ENCODE results near the gene TRIM47.
A peak's percentile ranks its signal among the peaks of the same experiment; 100 is the strongest.
"Not testable (repeated sequence)": the region's sequence is repeated elsewhere in the genome, so short reads cannot be mapped to it uniquely, and the experiment has no call there.

The TRIM47 gene

DNA sequence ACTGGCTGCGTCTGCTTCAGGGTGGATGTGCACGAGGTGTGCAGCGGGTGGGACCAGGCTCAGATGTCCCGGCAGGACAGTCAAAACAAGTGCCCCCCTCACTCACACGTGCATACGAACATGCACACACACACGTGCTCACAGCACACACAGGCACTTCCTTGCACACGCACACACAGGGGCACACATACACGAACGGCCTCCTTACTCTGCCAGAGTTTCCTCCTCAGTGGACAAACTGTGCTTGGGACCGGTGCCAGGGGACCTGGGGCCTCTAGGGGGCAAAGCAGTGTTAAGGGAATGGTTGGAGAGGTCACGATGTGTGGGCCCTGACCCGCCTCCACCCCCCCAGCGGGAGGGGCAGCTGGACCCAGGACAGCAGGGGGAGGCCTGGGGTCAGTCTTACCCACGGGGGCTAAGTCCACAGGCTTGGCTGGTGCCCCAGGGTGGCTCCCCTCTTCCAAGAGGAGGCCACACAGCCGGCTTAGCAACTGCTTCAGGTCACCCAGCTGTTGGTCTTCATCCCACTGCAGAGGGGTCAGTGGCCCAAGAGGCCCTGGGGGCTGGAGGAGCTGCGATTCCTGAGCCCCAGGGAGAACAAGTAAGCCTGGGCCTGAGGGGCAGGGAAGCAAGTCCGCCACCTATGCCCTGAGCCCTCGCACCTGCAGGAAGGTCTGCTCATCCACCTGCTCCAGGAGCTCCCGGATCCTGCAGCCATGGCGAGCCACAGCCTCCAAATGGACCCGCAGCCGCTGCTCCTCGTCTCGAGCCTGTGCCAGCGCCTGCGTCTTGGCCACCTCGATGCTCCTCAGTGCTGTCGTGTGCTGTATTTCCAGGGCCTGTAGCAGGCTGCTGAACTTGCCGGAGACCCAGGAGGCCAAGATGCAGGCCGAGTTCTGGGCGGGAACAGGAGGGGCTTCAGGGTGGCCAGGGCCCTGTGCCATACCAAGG is 13.5 kb upstream of the TRIM47 start:
- DNase-seq (ENCODE audit: insufficient read length, low spot score) (no peak), FAIRE-seq (no peak)

DNA sequence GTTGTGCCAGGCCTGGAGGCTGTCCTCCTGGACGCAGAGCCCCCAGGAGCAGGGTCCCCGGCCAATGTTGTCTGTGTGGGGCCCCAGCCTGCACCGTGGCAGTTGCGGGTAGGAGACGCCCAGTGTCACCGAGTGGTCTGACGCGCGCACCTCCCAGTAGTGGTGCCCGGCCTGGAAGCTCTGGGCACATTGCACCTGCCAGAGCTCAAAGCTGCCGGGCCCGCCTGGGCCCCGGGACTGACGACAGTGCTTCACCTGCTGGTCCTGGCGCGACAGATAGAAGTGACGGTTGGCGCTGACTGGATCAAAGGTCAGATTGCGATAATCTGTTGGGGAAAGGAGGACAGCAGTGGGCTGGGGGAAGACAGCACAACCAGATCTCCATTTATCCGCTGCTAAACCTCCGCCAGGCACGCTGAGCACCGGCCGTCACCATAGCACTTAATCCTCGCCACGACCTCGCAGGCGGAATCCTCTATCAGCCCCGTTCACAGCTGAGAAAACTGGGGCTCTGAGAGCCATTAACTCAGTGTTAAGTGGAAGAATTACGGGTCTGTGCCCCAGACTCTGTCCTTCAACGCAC is 12.7 kb upstream of the TRIM47 start:
- no peak for TF ChIP-seq POLR2A (IDR thresholded peaks at IDR 0.05; ENCODE audit: low read depth, low read length)
- no peak for FAIRE-seq
- no peak for DNase-seq (ENCODE audit: insufficient read length, low spot score)

More for the DNA sequence above, 13.5 kb upstream of the TRIM47 start:
- TF ChIP-seq POLR2A (IDR thresholded peaks at IDR 0.05; ENCODE audit: low read depth, low read length) = no peak

DNA sequence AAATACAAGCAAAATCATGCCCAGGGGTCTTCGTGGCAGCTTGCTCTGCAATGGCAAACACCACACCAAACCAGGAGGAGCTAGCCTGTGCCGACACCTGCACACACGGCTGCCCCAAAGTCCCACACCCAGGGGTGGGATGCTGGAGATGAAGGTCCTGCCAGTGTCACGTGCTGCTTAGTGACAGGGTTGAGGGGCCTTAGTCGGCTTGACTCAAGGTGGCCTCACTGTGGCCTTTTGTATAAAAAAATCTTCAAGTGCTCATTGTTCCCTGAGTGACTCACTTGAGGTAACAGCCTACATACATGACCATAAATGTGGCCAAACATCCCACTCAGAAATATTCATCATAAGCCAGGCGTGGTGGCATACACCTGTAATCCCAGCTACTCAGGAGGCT is 11.1 kb upstream of the TRIM47 start:
- DNase-seq (ENCODE audit: insufficient read length, low spot score) (no peak), FAIRE-seq (no peak)
- TF ChIP-seq POLR2A (IDR thresholded peaks at IDR 0.05; ENCODE audit: low read depth, low read length) = no peak

DNA sequence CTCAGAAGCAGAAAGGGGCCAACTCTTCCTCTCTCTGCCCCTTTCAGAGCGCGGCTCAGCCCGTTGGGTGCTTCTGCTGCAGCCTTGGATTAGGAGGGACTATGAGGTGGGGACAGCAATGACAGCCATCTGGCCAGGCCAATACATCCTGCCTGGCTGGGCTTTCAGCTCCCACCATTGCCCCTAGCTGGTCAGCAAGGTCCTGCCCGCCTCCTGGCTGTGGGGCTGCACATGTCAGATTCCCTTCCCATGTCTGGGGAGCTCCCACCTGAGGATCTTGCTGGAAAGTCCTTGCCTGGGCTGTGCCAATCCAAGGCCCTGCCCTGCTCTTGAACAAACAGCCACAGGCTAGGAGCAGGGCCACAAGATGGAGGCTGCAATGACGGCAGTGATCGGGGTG is 10.1 kb upstream of the TRIM47 start:
- no peak for FAIRE-seq
- TF ChIP-seq POLR2A (IDR thresholded peaks at IDR 0.05; ENCODE audit: low read depth, low read length) = no peak
- DNase-seq (ENCODE audit: insufficient read length, low spot score) = no peak

DNA sequence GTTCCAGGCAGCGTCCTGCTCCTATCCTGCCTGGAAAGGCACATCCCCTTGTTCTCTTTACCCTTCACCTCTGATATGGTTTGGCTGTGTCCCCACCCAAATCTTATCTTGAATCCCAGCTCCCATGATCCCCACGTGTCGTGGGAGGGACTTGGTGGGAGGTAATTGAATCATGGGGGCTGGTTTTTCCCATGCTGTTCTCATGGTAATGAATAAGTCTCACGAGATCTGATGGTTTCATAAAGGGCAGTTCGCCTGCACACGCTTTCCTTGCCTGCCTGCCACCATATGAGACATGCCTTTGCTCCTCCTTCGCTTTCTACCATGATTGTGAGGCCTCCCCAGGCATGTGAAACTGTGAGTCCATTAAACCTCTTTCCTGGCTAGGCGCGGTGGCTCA is 7.5 kb upstream of the TRIM47 start:
- not testable (repeated sequence) for DNase-seq (ENCODE audit: insufficient read length, low spot score)

DNA sequence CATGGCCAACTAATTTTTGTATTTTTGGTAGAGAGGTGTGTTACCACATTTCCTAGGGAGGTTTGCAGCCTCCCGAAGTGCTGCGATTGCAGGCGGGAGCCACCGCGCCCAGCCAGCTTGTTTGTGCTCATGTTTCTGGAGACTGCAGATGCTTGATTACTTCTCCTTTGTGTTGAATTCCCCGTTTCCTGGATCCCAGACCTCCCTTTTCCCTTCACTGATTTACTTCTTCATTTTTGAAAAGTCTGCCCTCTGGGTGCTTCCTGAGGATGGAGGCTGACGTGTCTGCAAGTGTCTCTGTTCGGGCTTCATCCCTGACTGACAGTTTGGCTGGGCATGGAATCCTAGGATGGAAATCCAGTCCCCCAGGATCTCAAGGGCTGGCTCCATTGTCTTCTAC is 7.0 kb upstream of the TRIM47 start:
- TF ChIP-seq POLR2A (IDR thresholded peaks at IDR 0.05; ENCODE audit: low read depth, low read length) = no peak
- no peak for FAIRE-seq
- DNase-seq (ENCODE audit: insufficient read length, low spot score) = no peak

More for the DNA sequence above, 7.5 kb upstream of the TRIM47 start:
- FAIRE-seq = not testable (repeated sequence)

DNA sequence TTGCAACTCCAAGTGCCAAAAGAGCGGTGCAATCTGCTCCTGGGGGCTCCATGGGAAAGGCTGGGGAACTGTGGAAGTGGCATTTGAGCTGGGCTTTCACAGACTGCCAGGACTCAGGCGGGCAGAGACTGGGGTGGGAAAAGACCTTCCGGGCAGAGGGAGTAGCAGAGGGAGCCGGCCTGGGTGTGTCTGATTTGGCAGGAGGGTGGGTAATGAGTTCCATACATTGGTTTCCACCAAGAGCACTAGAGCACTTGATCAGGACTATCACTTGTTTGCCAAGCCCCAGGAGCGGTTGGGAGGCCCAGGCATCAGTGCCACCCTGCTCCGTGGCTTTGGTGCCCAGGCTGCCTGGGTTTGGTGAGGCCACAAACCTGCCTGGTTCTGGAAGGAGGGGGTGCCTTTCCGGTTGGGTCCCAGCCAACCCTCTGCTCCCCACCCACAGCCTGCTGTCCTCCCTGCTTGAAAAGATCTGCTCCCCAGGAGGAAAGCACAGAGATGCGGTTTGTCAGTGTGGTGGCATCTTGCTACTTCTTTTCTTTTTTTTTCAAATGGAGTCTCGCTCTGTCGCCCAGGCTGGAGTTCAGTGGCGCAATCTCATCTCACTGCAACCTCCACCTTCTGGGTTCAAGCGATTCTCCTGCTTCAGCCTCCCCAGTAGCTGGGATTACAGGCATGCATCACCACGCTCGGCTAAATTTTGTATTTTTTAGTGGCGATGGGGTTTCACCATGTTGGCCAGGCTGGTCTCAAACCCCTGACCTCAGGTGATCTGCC is 3.5 kb upstream of the TRIM47 start:
- no peak for DNase-seq (ENCODE audit: insufficient read length, low spot score)

DNA sequence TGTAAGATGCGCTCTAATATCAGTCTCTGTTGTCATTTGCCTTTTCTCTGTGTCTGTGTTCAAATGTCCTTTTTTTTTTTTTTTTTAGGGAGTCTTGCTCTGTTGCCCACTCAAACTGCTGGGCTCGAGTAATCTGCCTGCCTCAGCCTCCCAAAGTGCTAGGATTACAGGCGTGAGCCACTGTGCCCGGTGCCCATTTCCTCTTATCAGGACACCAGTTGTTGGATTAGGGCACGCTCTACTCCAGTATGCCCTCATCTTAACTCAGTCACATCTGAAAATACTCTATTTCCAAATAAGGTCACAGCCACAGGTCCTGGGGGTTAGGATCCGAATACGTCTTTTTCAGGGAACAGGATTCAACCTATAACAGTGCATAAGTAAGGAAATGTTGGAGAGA is 1.9 kb upstream of the TRIM47 start:
- no peak for TF ChIP-seq POLR2A (IDR thresholded peaks at IDR 0.05; ENCODE audit: low read depth, low read length)
- DNase-seq (ENCODE audit: insufficient read length, low spot score) (no peak), FAIRE-seq (no peak)

More for the DNA sequence above, 3.5 kb upstream of the TRIM47 start:
- FAIRE-seq = no peak
- no peak for TF ChIP-seq POLR2A (IDR thresholded peaks at IDR 0.05; ENCODE audit: low read depth, low read length)

DNA sequence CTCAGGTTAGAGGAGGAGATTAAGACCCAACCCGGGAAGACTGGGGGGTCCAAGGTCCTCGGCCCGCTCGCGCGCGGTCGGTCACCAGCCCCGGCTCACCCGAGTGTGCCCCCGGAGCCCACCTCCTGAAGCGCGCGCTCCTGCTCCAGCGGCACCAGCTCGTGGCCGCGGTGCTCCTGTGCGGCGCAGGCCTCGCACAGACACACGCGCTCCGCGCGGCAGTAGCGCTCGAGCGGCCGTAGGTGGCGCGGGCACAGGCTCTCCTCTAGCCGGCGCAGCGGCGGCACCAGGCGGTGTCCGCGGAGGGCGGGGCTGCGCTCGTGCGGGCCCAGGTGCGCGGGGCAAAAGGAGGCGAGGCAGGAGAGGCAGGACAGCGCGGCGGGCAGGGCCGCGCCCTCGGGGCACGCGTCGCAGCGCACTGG is 618 bp downstream of the TRIM47 start:
- no peak for DNase-seq (ENCODE audit: insufficient read length, low spot score)
- TF ChIP-seq POLR2A (IDR thresholded peaks at IDR 0.05; ENCODE audit: low read depth, low read length) = peak; percentile 44; the same call in 1 of the 2 replicates
- FAIRE-seq = no peak

DNA sequence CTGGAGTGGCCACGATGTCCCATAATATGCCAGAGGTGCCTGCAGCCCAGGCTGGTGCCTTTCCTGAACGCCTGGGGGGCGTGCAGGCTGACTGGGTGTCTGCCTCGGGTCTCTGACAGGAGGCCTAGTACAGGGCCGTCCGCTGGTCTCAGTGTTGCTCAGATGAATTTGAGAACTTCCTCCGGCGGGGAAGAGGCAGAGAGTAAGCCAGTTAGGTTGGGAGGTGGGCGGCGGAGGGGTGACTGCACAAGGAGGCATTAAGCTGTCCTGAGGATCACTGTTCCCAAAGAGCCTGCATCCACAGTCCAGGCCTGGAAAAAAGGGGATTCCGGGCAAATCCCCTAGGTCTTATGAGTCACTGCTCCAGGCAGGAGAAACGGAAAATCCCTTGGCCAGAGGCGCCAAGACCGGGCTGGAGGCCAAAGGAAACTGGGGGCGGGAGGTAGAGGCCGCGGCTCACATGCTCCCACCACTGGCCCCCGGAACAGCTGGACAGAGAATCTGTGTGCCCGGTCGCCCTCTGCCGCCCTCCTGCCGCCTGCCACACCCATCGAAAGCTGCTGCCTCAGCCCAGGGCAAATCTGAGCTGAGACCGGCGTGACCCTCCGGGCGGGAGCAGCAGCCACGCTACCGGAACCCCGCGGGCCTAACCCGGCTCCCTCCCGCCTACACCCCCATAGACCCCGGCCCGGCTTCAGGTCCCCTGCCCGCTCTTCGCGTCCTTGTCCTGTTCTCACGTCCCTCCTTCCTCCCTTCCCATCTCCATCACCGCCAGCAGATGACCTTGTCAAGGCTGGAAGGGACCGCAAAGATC is 1.2 kb downstream of the TRIM47 start:
- FAIRE-seq = peak; percentile 48
- peak; percentile 91 for DNase-seq (ENCODE audit: insufficient read length, low spot score)
- TF ChIP-seq POLR2A (IDR thresholded peaks at IDR 0.05; ENCODE audit: low read depth, low read length) = peak; percentile 41; the same call in 1 of the 2 replicates

DNA sequence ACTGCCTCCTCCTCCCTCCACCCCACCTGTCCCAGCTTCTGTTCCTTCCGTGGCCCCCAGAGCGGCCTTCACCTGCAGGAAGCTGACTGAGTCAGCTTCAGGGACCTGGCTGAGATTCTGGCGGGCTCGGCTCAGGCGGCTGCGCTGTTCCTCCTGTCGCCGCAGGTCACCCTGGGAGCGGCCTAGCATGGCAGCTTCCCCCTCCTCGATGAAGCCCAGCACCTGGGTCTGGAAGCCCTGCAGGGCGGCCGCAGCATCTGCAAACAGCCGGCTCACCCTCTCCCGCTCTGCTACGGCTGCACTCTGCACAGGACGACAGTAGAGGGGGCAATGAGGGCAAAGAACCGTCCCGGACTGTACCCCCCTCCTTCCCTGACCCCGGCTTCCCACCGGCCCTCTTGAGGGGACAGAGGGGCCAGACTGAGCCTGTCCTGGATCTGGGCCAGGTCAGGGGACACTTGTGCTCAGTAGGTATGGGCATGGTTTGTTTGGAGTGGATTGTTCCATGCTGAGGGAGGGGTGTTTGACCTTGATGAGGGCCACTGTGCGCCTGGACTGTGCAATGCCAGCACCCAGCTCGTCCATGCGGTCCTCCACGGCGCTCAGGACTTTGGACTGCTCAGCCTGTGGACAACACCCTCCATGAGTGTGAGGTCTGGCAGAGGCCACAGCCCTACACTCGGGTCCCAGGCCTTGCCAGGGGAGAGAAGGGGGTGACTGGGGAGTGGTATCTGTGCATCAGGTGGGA is 2.0 kb downstream of the TRIM47 start:
- no peak for DNase-seq (ENCODE audit: insufficient read length, low spot score)
- TF ChIP-seq POLR2A (IDR thresholded peaks at IDR 0.05; ENCODE audit: low read depth, low read length) = no peak; the same call in 1 of the 2 replicates
- no peak for FAIRE-seq

DNA sequence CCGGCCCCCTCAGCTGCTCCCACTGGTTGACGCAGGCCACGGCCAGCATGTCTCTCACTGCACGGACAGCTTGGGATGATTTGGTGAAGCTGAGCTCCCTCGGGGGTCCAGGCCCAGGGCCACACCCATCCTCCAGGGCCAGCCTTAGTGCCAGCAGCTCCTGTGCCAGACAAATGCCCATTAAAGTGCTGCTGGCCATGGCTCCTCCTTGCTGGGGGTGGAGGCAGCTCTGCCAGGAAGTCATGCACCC is 2.5 kb downstream of the TRIM47 start:
- TF ChIP-seq POLR2A (IDR thresholded peaks at IDR 0.05; ENCODE audit: low read depth, low read length) = no peak
- FAIRE-seq (no peak), DNase-seq (ENCODE audit: insufficient read length, low spot score) (peak; percentile 84)

All from H54 (cell line).